DMS 273 (cell line): ENCODE measurements around the gene GRAP2.
"Not testable (repeated sequence)": the region's sequence is repeated elsewhere in the genome, so short reads cannot be mapped to it uniquely, and the experiment has no call there.

Experiments used
- DNase-seq: peaks from one replicate; lab custom pipeline; 2025; ENCODE audit not compliant: unreplicated experiment; lab: John Stamatoyannopoulos, UW

The GRAP2 gene

DNA sequence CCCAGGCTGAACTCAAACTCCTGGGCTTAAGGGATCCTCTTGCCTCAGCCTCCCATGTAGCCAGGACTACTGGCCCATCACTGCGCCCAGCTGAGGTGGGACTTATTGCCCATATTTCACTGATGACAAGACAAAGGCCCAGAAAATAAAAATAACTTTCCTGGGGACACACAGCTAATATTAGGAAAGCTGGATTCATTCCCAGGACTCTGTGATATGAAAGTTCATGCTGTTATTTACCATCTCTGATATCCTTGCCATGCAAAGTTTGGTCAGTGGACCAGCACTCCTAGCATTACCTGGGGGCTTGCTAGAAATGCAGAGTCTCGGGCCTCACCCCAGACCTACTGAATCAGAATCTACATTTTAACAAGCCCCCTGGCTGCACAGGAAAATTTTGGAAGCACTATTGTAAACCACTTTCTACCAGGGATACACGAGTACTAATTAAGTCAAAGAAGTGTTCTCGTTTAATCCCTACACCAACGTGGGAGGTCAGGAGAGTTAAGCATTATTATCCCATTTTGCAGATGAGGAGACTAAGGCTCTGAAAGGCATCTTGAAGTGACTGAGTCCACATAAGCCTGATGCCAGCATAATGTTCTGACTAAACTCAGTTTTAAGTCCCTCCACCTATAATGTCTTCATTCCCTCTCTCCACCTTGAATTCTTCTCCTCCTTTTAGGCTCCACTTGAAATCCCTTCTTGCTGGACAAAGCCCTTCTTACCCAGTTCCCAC, 91.4 kb downstream of the GRAP2 start:
- no peak for DNase-seq

DNA sequence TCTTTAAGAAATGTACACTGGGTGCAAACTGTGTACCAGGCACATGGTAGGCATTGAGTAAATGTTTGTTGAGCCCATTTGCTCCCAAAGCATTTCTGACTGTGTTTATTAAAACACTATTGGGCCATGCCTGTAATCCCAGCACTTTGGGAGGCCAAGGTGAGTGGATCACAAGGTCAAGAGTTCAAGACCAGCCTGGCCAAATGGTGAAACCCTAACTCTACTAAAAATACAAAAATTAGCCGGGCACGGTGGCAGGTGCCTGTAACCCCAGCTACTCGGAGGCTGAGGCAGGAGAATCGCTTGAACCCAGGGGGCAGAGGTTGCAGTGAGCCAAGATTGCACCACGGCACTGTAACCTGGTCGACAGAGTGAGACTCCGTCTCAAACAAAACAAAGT, 92.0 kb downstream of the GRAP2 start:
- not testable (repeated sequence) for DNase-seq

DNA sequence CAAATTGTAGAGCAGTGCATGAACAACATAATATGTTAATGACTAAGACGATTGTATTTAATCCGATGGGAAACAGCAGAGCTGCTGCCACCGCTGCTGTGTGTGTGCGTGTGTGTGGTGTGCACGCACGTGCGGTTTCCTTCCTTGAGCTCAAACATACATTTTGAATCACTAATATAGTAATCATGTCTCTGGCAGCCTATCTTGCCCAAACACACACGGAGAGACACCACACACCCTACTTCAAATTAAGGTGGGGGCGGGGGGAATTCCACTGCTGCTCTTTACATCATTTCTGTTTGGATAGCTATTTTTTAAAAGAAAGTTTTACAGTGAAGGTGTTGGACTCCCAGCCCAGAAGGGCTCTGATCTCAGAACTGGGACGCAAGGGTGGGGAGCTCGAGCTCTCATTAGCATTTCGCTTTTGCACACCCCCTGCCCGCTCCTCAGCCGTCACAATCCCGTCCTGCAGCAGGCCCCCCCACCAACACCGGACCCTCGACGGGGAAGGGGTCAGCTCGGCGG, 93.2 kb downstream of the GRAP2 start:
- DNase-seq, result no peak

DNA sequence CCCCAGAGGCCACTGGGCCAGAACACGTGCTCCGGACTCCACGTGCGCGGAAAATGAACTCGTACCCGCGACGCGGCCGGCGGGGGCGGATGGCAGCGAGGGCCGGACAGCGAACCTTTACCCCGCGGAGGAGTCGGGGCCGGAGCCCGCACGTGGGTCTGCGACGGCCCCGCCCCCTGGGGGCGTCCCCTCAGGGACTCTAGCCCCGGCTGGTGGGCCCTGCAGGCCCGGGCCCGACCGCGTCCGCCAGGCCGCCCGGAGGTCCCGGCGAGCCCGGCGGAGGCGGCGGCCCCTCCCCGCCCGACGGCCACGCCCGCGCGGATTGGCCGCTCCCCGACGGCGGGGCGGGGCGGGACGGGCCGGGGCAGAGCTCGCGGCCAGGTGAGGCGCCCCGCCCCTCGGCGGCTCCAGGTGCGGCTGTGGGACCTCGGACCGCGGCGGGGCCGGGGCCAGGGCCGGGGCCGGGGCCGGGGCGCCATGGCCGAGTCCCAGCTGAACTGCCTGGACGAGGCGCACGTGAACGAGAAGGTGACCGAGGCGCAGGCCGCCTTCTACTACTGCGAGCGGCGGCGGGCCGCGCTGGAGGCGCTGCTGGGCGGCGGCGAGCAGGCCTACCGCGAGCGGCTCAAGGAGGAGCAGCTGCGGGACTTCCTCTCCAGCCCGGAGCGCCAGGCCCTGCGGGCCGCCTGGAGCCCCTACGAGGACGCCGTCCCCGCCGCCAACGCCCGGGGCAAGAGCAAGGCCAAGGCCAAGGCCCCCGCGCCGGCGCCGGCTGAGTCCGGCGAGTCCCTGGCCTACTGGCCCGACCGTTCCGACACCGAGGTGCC, 93.9 kb downstream of the GRAP2 start, which contains the start of gene FAM83F:
Gene FAM83F, plus strand, starts transcription at position 389 of the 827 bp plus-strand sequence. Its CDS starts 89 bp downstream, at position 478.
- DNase-seq, result no peak

DNA sequence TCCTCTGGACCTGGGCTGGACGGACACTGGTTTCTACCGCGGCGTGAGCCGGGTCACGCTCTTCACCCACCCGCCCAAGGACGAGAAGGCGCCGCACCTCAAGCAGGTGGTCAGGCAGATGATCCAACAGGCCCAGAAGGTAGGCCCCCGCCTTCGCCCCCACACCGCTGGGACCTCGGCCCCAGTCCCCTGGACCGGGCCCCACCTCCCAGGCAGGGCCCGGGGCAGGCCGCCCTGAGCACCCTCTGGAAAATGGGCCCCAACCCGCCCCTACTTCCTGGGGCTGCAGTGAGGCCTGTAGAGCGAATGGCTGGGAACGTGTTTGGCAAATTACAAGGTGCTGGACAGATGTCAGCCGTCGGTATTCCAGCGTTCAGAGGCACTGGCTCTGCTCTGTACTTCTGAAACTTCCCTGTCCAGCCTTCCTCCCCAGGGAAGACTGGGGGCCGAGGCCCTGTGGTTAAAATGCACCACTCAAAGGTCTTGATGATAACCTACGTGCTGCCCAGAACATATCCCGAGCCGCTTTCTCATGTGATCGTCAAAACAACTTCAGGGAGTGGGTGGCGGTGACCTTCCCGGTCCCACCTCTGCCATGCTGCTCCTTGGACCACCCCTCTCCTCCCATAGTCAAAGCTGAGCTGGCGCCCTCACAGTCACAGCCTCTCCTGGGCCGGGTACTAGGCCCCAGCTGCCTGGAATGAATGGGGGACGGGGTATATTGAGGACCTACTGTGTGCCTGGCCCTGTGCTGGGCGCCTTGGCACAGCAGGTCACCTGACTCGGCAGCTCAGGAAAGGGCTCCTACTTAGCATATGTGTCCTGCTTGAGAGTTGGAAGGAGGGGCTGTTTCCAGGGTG, 94.7 kb downstream of the GRAP2 start:
- DNase-seq, result no peak

DNA sequence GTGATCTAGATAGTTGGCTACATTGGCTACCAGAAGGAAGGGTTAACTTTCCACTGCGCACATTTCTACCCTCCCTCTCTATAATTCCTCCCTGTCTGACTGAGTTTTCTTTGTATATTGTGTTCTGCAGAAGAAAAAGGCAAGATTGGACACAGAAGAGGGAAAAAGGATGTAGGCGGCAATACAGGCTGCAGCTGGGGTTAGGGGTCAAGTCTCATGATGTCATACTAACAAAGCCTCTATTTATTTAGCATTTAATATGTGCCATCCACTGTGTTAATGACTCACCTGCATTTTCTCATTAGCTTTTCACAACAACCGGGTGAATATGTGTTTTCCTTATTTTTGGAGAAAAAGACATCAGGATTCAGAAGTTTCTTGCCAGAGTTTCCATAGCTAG, 95.8 kb downstream of the GRAP2 start:
- DNase-seq, result no peak

GRCh38 chr22:39997421-39997820, 96.5 kb downstream of the GRAP2 start:
- no peak for DNase-seq

DNA sequence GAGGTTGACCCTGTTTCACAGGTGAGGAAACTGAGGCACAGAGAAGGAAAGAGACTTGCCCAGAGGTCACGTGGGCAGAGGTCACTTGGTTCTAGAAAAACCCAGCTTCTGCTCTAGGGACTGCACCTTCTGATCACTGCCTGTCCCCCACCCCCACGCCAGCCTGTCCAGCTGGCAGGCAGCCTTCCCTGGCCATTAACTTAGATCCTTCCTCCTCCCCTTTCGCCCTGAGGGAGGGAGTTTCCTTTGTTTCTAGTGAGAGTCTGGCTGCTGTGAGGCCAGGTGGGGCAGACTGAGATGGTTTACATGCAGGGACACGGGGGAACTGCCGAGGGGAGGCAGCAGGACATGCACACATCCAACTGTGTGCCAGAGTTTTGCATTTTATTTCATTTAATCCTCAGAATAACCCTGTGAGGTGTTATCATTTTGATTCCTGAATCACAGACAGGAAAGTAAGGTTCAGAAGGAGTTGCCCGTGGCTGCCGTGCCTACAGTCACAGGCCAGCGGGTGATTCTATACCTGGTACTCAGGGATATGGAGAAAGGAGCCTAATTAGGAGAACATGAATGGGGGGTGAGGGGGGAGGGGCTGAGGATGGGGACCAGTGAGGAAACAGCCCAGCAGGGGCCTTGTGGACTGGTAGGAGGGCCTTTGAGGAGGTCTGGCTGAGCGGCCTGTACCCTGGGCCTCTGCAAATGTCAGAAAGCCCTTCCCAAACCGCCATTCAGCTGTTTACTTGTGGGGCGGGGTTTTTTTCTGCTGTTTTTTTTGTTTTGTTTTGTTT, 97.2 kb downstream of the GRAP2 start:
- peak; percentile 65 for DNase-seq

DNA sequence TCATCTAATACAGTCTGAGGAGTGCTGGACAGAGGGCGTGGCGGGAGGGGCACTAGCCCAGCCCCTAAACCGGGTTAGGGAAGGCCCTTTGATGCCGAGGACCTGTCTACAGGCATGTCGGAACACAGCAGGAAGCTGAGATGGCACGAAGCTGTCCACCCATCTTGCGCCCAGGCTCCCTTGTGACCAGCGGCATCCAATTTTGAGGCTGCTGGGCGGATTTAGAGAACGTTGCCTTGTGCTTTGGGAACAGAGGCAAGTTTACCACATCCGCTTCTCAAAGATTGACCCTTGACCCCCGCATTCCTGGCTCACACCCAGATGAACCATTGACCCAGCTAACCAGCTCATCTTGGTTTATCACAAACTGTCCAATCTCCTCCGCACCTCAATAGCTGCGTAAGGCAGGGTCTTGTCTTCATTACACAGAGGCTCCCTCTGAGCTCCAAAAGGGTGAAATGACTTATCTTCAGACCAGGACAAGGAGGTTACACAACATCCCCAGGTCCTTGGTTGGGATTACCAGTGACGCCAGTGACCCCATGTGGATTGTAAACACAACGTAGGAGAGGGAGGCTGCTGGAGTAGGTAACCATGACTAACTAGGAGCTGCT, 98.4 kb downstream of the GRAP2 start:
- no peak for DNase-seq

DNA sequence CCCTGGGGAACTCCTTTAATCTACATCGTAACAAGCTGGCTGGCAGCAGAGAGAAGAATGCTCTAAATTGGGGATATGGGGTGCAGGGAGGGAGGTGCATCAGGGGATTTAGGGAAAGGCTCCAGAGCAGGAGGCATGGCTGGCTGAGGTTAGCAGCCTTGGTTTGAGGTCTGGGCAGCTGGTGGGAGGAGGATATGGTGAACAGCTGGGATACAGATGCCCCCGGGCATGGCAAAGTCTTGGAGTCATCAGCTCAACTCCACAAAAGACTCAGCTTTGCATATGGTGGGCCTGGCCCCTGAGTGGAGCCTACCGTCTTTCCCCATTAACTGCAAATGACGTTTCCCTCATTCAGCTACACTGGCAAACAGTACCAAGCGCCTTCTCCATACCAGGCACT, 99.3 kb downstream of the GRAP2 start:
- DNase-seq, result peak; percentile 47

DNA sequence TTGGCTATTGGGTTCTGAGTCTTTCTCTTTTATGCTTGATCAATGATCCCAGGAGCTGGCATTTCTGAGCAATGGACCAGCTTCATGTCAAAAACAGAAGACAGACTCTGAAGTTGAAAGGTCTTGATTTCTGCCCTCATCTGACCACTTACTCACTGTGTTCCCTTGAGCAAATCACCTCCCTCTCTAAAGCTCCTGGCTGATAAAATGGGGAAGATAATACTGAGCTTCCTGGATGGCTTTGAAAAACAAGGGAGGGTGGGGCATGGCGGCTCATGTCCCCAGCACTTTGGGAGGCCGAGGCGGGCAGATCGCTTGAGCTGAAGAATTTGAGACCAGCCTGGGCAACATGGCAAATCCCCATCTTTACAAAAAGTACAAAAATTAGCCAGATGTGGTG, 100.2 kb downstream of the GRAP2 start:
- no peak for DNase-seq

DNA sequence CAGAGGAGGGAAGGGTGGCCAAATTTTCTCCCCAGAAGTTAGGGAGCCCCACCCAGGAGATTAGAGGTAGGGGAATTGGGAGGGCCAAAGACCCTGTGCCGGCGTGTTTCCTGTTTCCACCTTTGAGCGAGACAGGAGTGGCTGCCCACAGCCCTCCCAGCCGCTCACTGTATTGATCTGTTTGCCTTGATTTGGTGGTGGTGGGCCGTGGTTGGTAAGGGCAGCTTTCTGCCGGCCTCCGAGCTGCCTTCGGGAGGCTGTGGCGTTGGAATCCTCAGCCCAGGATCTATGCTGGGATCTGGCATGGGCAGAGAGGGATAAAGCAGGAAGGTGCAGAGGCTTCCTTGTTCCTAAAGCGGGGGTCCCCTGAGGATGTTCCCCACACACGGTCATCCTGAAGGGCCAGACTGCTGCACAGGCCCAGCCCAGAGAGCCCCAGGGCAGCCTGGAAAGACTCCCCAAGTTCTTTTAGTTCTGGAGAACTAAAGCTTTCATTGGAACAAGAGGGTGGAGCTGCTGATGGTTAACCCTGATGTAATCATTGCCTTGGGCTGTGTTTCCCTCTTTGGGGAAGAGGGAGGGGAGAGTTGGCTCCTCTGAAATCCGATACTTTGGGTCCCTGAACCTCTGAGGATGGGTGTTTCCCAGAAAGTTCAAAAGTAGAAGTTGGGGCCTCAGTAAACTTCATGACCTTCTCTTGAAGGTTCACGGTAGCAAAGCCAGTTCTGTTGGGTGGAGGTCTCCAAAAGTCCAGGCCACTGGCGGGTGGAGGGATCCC, 101.1 kb downstream of the GRAP2 start:
- DNase-seq, result no peak

- DNase-seq, result peak; percentile 54
Observed at GRCh38 chr22:40002935-40003715, 102.2 kb downstream of the GRAP2 start.

- peak; percentile 44 for DNase-seq
Observed at GRCh38 chr22:40004836-40005235, 104.0 kb downstream of the GRAP2 start.

DNA sequence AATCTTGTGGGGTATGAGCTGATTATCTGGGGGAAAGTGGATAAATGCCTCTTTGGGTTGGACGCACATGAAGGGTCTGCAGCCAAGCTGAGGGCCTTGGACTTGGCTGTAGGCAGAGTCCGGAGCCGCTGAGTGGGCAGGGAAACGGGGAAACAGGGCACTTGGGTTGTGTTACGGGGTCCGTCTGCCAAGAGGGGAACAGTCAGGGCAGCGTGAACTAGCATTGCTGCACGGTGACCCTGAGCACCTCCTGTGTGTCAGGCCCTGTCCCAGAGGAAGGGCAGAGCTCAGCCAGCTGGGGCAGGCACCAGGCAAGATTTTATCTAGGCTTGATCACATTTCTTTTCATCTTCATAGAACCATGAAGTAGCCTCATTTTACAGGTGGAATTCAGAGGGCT, 105.8 kb downstream of the GRAP2 start:
- peak; percentile 27 for DNase-seq

DNA sequence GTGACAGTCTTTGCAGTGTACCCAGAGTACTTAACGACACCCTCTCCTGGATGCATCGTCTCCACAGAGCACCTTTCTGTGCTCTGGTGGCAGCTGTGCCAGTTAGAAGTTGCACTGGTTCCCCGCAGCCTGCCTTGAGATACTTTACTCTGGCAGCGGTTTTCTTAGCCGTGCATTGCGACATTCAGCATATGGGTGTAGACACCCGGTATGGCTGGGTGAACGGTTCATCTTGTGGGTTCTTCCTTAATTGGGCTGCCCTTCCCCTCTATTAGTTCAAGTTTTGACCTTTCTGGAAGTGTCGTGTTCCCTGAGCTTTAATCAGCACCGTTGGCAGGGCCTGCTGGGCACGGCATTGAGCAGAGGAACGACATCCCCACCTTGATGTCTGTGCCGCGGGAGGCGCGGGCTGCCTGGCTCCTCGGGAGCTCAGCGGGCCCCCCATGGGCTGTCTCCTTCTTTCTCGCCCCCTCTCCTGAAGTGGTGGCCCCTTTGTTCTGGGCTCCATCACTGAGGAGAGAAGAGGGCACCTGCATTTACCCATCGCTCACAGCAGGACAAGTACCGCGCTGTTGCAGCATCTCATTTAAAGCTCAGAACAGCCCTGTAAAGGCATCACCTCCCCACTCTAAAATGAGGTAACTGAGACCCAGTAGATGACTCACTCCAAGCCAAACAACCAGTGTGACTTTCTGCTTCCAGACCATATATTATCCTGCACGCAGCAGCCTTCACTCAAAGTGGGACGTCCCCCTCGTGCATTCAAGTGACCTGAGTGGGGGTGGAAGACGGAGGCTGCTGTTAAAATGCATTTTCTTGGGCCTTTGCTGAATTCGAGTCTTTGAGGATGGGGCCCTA, 107.2 kb downstream of the GRAP2 start:
- DNase-seq, result no peak

GRCh38 chr22:40008726-40009291, 107.9 kb downstream of the GRAP2 start:
- no peak for DNase-seq
